GM12878 (cell line): ENCODE results near the gene FKBP15. TPM values are rescaled to one million over a fixed set of nuclear protein-coding genes. Genes with fewer than 3 reads are reported as not detected.
A peak's percentile ranks its signal among the peaks of the same experiment; 100 is the strongest.

Experiments used
- BHLHE40 ChIP-seq, 2 experiments: fragments of 450-650 bp in 1 of 2; IDR thresholded peaks; 2 replicates each; pipeline ENCODE4 v1.6.1; 2011 to 2017; ENCODE audit warnings: low read depth in 2 of 2, borderline replicate concordance in 1 of 2, improper control_type of control experiment in 1 of 2, low read length in 1 of 2, mild to moderate bottlenecking in 1 of 2
- CBX5 ChIP-seq: sonication (generic); IDR thresholded peaks from 2 replicates; pipeline ENCODE4 v1.6.1; 2016; ENCODE audit warnings: low read depth, moderate library complexity, mild to moderate bottlenecking, inconsistent platforms
- CHD1 ChIP-seq: IDR thresholded peaks from 2 replicates; pipeline ENCODE4 v1.6.1; 2012; ENCODE audit warnings: low read depth, low read length, improper control_type of control experiment
- E4F1 ChIP-seq: fragments of 450-650 bp; IDR thresholded peaks from 2 replicates; pipeline ENCODE4 v1.6.1; 2018; ENCODE audit warnings: borderline replicate concordance, mild to moderate bottlenecking; ENCODE audit not compliant: partially characterized antibody
- ESRRA ChIP-seq: IDR thresholded peaks from 2 replicates; pipeline ENCODE4 v1.6.1; 2012; ENCODE audit warnings: mild to moderate bottlenecking, low read length, improper control_type of control experiment
- GABPA ChIP-seq: IDR thresholded peaks from 2 replicates; pipeline ENCODE4 v1.6.1; 2014; ENCODE audit warnings: antibody characterized with exemption, low read depth, mild to moderate bottlenecking, inconsistent platforms
- HDAC6 ChIP-seq: fragments of 200-600 bp; sonication (generic); IDR thresholded peaks from one replicate; pipeline ENCODE4 v1.8.0; 2017; ENCODE audit warnings: antibody characterized with exemption; ENCODE audit not compliant: unreplicated experiment
- IRF3 ChIP-seq: fragments of 450-650 bp; IDR thresholded peaks from 2 replicates; pipeline ENCODE4 v1.6.1; 2014; ENCODE audit warnings: mild to moderate bottlenecking
- KDM1A ChIP-seq: fragments of 200-600 bp; sonication (generic); IDR thresholded peaks from 2 replicates; pipeline ENCODE4 v1.6.1; 2016; ENCODE audit warnings: borderline replicate concordance
- MYB ChIP-seq: fragments of 150-350 bp; IDR thresholded peaks from 2 replicates; pipeline ENCODE4 v1.6.1; 2014; ENCODE audit warnings: mild to moderate bottlenecking, low read depth, low read length, borderline replicate concordance
- PBX3 ChIP-seq: IDR thresholded peaks from 2 replicates; pipeline ENCODE4 v1.6.1; 2011; ENCODE audit warnings: mild to moderate bottlenecking, low read depth, low read length, moderate library complexity; ENCODE audit not compliant: insufficient replicate concordance
- RBBP5 ChIP-seq: fragments of 200-600 bp; sonication (generic); conservative IDR thresholded peaks from 2 replicates; pipeline ENCODE4 v1.6.1; 2016
- RELA ChIP-seq: fragments of 450-650 bp; IDR thresholded peaks from 2 replicates; pipeline ENCODE4 v1.8.0; 2014; ENCODE audit warnings: borderline replicate concordance; ENCODE audit not compliant: partially characterized antibody
- STAT3 ChIP-seq: IDR thresholded peaks from 2 replicates; pipeline ENCODE4 v1.6.1; 2011; ENCODE audit warnings: low read depth, low read length, improper control_type of control experiment
- TAF1 ChIP-seq: IDR thresholded peaks from 2 replicates; pipeline ENCODE4 v1.6.1; 2011; ENCODE audit warnings: mild to moderate bottlenecking, low read depth, low read length, borderline replicate concordance
- ZBED1 ChIP-seq: IDR thresholded peaks from 2 replicates; pipeline ENCODE4 v1.6.1; 2016; ENCODE audit warnings: borderline replicate concordance
- ZNF217 ChIP-seq: fragments of 450-650 bp; IDR thresholded peaks from 2 replicates; pipeline ENCODE4 v1.6.1; 2017; ENCODE audit warnings: antibody characterized with exemption, mild to moderate bottlenecking
- ZNF592 ChIP-seq: fragments of 450-650 bp; IDR thresholded peaks from 2 replicates; pipeline ENCODE4 v1.6.1; 2017; ENCODE audit warnings: mild to moderate bottlenecking, moderate library complexity
- ZZZ3 ChIP-seq: IDR thresholded peaks from 2 replicates; pipeline ENCODE4 v1.6.1; 2011; ENCODE audit warnings: low read depth; ENCODE audit not compliant: control insufficient read depth, insufficient read length
- polyA plus RNA-seq, 11 experiments: library from polyadenylated mRNA; depleted of rRNA in 4 of 11; unstranded in 6 of 11; stranded (reverse) in 5 of 11; fragments of >200 nt; fragmentation: Nextera tagmentation in 4 of 11; fragmentation: Illumina TruSeq in 1 of 11; extraction: Ambion mirVana in 4 of 11; extraction: Trizol in 1 of 11; gene quantifications; 1 replicate in 1 of 11; 2 replicates in 10 of 11; pipeline versions ENCODE4 v1.2.1 to v1.2.3, GENCODE V29; 2011 to 2016; ENCODE audit warnings: inconsistent platforms in 2 of 11, missing spikeins in 2 of 11, low read depth in 1 of 11
- total RNA-seq, 4 experiments: library from RNA; depleted of rRNA in 3 of 4; stranded (reverse); fragments of >200 nt in 3 of 4; fragmentation: Illumina TruSeq in 1 of 4; extraction: Trizol in 1 of 4; gene quantifications; 2 replicates each; pipeline versions ENCODE4 v1.2.1 to v1.2.3, GENCODE V29; 2013 to 2021

The FKBP15 gene
- total and polyA plus RNA-seq, 10 of the 15 experiments (the other 5 are each of a cell fraction or from before 2014, with no cell fraction given) = 5.0 to 53.4 (median 21.2) TPM

- no peak for TF ChIP-seq CHD1
- TF ChIP-seq RBBP5 = no peak
- no peak for TF ChIP-seq ZZZ3
- TF ChIP-seq ZBED1 = no peak
- TF ChIP-seq RELA = peak; percentile 58
- peak; percentile 69; the same call in 1 of the 2 replicates for TF ChIP-seq TAF1
- TF ChIP-seq E4F1 = peak; percentile 99
- no peak for TF ChIP-seq PBX3
- no peak for TF ChIP-seq HDAC6
- no peak for TF ChIP-seq KDM1A
- no peak for TF ChIP-seq STAT3
- no peak for TF ChIP-seq GABPA
- TF ChIP-seq ZNF592 = no peak
- TF ChIP-seq CBX5 = no peak
- TF ChIP-seq BHLHE40 (IDR thresholded peaks at IDR 0.05; ENCODE audit: borderline replicate concordance in 1 of 2, low read depth in 2 of 2, low read length in 1 of 2) = peak; percentile 97 to 98
- no peak for TF ChIP-seq ZNF217
- TF ChIP-seq MYB = no peak
- no peak for TF ChIP-seq IRF3
- TF ChIP-seq ESRRA = 0 out of 2 replicates have a peak, but pooled peaks have one; percentile 17
These were observed at the start of gene FKBP15, which contains the start of gene SLC31A1 (continued) for GRCh38 chr9:113221003-113221799.
